GM12878 (cell line): ENCODE measurements around the gene PKHD1. TPM values are rescaled to one million over a fixed set of nuclear protein-coding genes. Genes with fewer than 3 reads are reported as not detected.

Experiments
- ATAC-seq: fragments of 200-7000 bp; cut with Tn5 transposase; 3 replicates; pipeline ENCODE4 v1.9.1; 2020; ENCODE audit warnings: mild to moderate bottlenecking, moderate library complexity
- BruUV-seq: library from RNA; stranded (reverse); fragments of 400-500 nt; replicated peaks from 2 replicates; lab custom pipeline; 2021; lab: Mats Ljungman, UMichigan
- CTCF ChIA-PET: fragments of 300-600 bp; sonication (Branson Sonifier 250); formaldehyde crosslinking; extraction: SDS; loops from one replicate; lab custom pipeline; 2021; ENCODE audit warnings: inconsistent platforms; lab: Yijun Ruan, JAX
- POLR2A ChIA-PET: fragments of 350-600 bp; formaldehyde crosslinking; extraction: SDS; loops from one replicate; lab custom pipeline; 2021; ENCODE audit warnings: inconsistent platforms; lab: Charles Lee
- RAD21 ChIA-PET: fragments of 300-600 bp; sonication (Branson Sonifier 250); formaldehyde crosslinking; loops from one replicate; lab custom pipeline; 2023; ENCODE audit warnings: antibody characterized with exemption; ENCODE audit not compliant: unreplicated experiment; lab: Charles Lee
- SMC1A ChIA-PET: fragments of 300-600 bp; sonication (Branson Sonifier 250); formaldehyde crosslinking; loops from one replicate; lab custom pipeline; 2023; ENCODE audit not compliant: unreplicated experiment, uncharacterized antibody; lab: Charles Lee
- DNase-seq: peaks from one replicate; pipeline ENCODE4 v3.0.0-alpha.2; 2011; ENCODE audit warnings: low read depth, low spot score
- FAIRE-seq: peaks from 3 replicates; lab custom pipeline; 2011; peaks lifted over from hg19 to GRCh38; lab: Jason Lieb, UNC
- H2AFZ ChIP-seq: 2 replicates; pipeline ENCODE4 v1.6.0; 2011; ENCODE audit warnings: low read depth, low read length, control low read depth; ENCODE audit not compliant: control insufficient read depth
- H3K27ac ChIP-seq: 2 replicates; pipeline ENCODE4 v1.5.1; 2011; ENCODE audit warnings: control low read depth; ENCODE audit not compliant: control insufficient read depth, insufficient read depth
- H3K27me3 ChIP-seq, 2 experiments: replicated peaks in 1 of 2; 2 replicates each; pipeline versions ENCODE4 v1.6.0 to v1.6.1; 2011; ENCODE audit warnings: low read length in 1 of 2; ENCODE audit not compliant: control insufficient read depth in 2 of 2, insufficient read depth in 2 of 2
- H3K36me3 ChIP-seq, 2 experiments: 2 replicates each; pipeline ENCODE4 v1.5.1; 2011; ENCODE audit warnings: low read length in 1 of 2; ENCODE audit not compliant: control insufficient read depth in 2 of 2, insufficient read depth in 2 of 2
- H3K4me1 ChIP-seq: 2 replicates; pipeline ENCODE4 v1.6.1; 2011; ENCODE audit warnings: mild to moderate bottlenecking, low read length, moderate library complexity, mixed read lengths; ENCODE audit not compliant: control insufficient read depth, insufficient read depth
- H3K4me2 ChIP-seq: 2 replicates; pipeline ENCODE4 v1.6.0; 2011; ENCODE audit warnings: control low read depth; ENCODE audit not compliant: control insufficient read depth, insufficient read depth
- H3K4me3 ChIP-seq: fragments of 200-600 bp; sonication (generic); 2 replicates; pipeline ENCODE4 v1.5.1; 2016
- H3K79me2 ChIP-seq: 2 replicates; pipeline ENCODE4 v1.6.0; 2011; ENCODE audit warnings: low read length; ENCODE audit not compliant: control insufficient read depth, insufficient read depth
- H3K9ac ChIP-seq: 2 replicates; pipeline ENCODE4 v1.8.0; 2011; ENCODE audit warnings: low read length, control low read depth, mixed read lengths; ENCODE audit not compliant: control insufficient read depth, insufficient read depth
- H3K9me3 ChIP-seq: replicated peaks from 3 replicates; pipeline ENCODE4 v1.5.1; 2011; ENCODE audit warnings: mild to moderate bottlenecking, low read length; ENCODE audit not compliant: control insufficient read depth, insufficient read depth
- H4K20me1 ChIP-seq: 2 replicates; pipeline ENCODE4 v1.6.0; 2011; ENCODE audit not compliant: control insufficient read depth, insufficient read depth
- BCL11A ChIP-seq: IDR thresholded peaks from 2 replicates; pipeline ENCODE4 v1.6.1; 2011; ENCODE audit warnings: low read depth, low read length
- BCLAF1 ChIP-seq: fragments of 450-650 bp; IDR thresholded peaks from 2 replicates; pipeline ENCODE4 v1.6.1; 2017; ENCODE audit warnings: antibody characterized with exemption, mild to moderate bottlenecking, moderate library complexity
- FOXM1 ChIP-seq: IDR thresholded peaks from 2 replicates; pipeline ENCODE4 v1.6.1; 2012; ENCODE audit warnings: low read depth, mild to moderate bottlenecking, inconsistent platforms, low read length, moderate library complexity
- MEF2B ChIP-seq: fragments of 450-650 bp; IDR thresholded peaks from 2 replicates; pipeline ENCODE4 v1.6.1; 2018; ENCODE audit warnings: mild to moderate bottlenecking, moderate library complexity; ENCODE audit not compliant: partially characterized antibody, poor library complexity, severe bottlenecking
- NR2C1 ChIP-seq: fragments of 450-650 bp; IDR thresholded peaks from 2 replicates; pipeline ENCODE4 v1.6.1; 2017; ENCODE audit warnings: antibody characterized with exemption, mild to moderate bottlenecking, moderate library complexity
- SP1 ChIP-seq: IDR thresholded peaks from one replicate; pipeline ENCODE4 v1.6.1; 2011; ENCODE audit warnings: low read depth, low read length
- SRF ChIP-seq, 2 experiments: IDR thresholded peaks; 2 replicates each; pipeline ENCODE4 v1.6.1; 2011; ENCODE audit warnings: low read depth in 2 of 2, low read length in 2 of 2, mild to moderate bottlenecking in 1 of 2, moderate library complexity in 1 of 2
- SUZ12 ChIP-seq: fragments of 200-600 bp; sonication (generic); IDR thresholded peaks from one replicate; pipeline ENCODE4 v1.6.1; 2018; ENCODE audit warnings: antibody characterized with exemption, mild to moderate bottlenecking; ENCODE audit not compliant: unreplicated experiment
- ZNF217 ChIP-seq: fragments of 450-650 bp; IDR thresholded peaks from 2 replicates; pipeline ENCODE4 v1.6.1; 2017; ENCODE audit warnings: antibody characterized with exemption, mild to moderate bottlenecking
- WGBS: methylation state at CpG from one replicate; pipeline ENCODE4 v1.1.6; 2016; ENCODE audit warnings: low lambda C conversion rate; ENCODE audit not compliant: insufficient replicate concordance, insufficient coverage; ENCODE audit errors: missing lambda C conversion rate; 5-methylcytosine and 5-hydroxymethylcytosine counted together
- in situ Hi-C: fragments of 300-500 bp; cut with MboI; formaldehyde crosslinking; loops from 9 replicates; pipeline ENCODE4 v1.14.3; 2018; ENCODE audit warnings: mixed read lengths
- intact Hi-C: fragments of 100-400 bp; cut with micrococcal nuclease; formaldehyde crosslinking; loops from one replicate; pipeline ENCODE4 v1.14.2; 2022; ENCODE audit not compliant: unreplicated experiment
- polyA plus RNA-seq, 11 experiments: library from polyadenylated mRNA; depleted of rRNA in 4 of 11; unstranded in 6 of 11; stranded (reverse) in 5 of 11; fragments of >200 nt; fragmentation: Nextera tagmentation in 4 of 11; fragmentation: Illumina TruSeq in 1 of 11; extraction: Ambion mirVana in 4 of 11; extraction: Trizol in 1 of 11; gene quantifications; 1 replicate in 1 of 11; 2 replicates in 10 of 11; pipeline versions ENCODE4 v1.2.1 to v1.2.3, GENCODE V29; 2011 to 2016; ENCODE audit warnings: inconsistent platforms in 2 of 11, missing spikeins in 2 of 11, low read depth in 1 of 11
- total RNA-seq, 4 experiments: library from RNA; depleted of rRNA in 3 of 4; stranded (reverse); fragments of >200 nt in 3 of 4; fragmentation: Illumina TruSeq in 1 of 4; extraction: Trizol in 1 of 4; gene quantifications; 2 replicates each; pipeline versions ENCODE4 v1.2.1 to v1.2.3, GENCODE V29; 2013 to 2021
- TF ChIP-seq, protein P1 (sequence below): IDR thresholded peaks from 2 replicates; pipeline ENCODE4 v1.6.1; 2011; ENCODE audit warnings: borderline replicate concordance, low read depth, mild to moderate bottlenecking, moderate library complexity, low read length; ENCODE audit not compliant: insufficient read depth, poor library complexity, severe bottlenecking
- TF ChIP-seq, protein P2 (sequence below): IDR thresholded peaks from 2 replicates; pipeline ENCODE4 v1.6.1; 2012; ENCODE audit warnings: mild to moderate bottlenecking, low read depth, low read length

PKHD1 gene
- total and polyA plus RNA-seq, 10 of the 15 experiments (the other 5 are each of a cell fraction or from before 2014, with no cell fraction given): under 0.01 to 0.90 (median 0.02) TPM; not detected in 1

- FAIRE-seq (no peak), DNase-seq (no peak), ATAC-seq (no peak)
- no peak overlapping the region for H2AFZ ChIP-seq
- 62% methylated on average over 3 of the region's 3 CpGs for WGBS
- intact Hi-C loops: loop anchor here (10.0 kb wide), 1 partner anchor 464 kb away; no protein-coding TSS in a partner anchor
- H3K4me1 ChIP-seq: no peaks in the 10 kb centered on the region
- H3K9ac ChIP-seq: no peak overlapping the region
- ChIA-PET POLR2A (no interaction called here), CTCF (interaction anchor here (0.6 to 7.3 kb wide), 10 partner anchors 8 to 1895 kb away, joined by 3 to 121 read pairs (median 16); no protein-coding TSS in a partner anchor), RAD21 (interaction anchor here (0.8 to 2.2 kb wide), 9 partner anchors 8 to 165 kb away, joined by 3 to 10 read pairs (median 4); no protein-coding TSS in a partner anchor), SMC1A (interaction anchor here (0.6 to 8.0 kb wide), 12 partner anchors 8 to 171 kb away, joined by 3 to 51 read pairs (median 10); no protein-coding TSS in a partner anchor)
- no peak overlapping the region for H3K4me2 ChIP-seq
- no peaks in the 10 kb centered on the region for H3K36me3 ChIP-seq
- H3K4me3 ChIP-seq: no peak overlapping the region
- TF ChIP-seq ZNF217 (no peak), SUZ12 (no peak), NR2C1 (no peak), MEF2B (no peak), SP1 (no peak), BCL11A (no peak), FOXM1 (no peak), SRF (IDR thresholded peaks at IDR 0.05; ENCODE audit: low read depth in 2 of 2, low read length in 2 of 2) (no peak), BCLAF1 (no peak)
- TF ChIP-seq, protein P1, sequence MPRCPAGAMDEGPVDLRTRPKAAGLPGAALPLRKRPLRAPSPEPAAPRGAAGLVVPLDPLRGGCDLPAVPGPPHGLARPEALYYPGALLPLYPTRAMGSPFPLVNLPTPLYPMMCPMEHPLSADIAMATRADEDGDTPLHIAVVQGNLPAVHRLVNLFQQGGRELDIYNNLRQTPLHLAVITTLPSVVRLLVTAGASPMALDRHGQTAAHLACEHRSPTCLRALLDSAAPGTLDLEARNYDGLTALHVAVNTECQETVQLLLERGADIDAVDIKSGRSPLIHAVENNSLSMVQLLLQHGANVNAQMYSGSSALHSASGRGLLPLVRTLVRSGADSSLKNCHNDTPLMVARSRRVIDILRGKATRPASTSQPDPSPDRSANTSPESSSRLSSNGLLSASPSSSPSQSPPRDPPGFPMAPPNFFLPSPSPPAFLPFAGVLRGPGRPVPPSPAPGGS: no peak
- TF ChIP-seq, protein P2, sequence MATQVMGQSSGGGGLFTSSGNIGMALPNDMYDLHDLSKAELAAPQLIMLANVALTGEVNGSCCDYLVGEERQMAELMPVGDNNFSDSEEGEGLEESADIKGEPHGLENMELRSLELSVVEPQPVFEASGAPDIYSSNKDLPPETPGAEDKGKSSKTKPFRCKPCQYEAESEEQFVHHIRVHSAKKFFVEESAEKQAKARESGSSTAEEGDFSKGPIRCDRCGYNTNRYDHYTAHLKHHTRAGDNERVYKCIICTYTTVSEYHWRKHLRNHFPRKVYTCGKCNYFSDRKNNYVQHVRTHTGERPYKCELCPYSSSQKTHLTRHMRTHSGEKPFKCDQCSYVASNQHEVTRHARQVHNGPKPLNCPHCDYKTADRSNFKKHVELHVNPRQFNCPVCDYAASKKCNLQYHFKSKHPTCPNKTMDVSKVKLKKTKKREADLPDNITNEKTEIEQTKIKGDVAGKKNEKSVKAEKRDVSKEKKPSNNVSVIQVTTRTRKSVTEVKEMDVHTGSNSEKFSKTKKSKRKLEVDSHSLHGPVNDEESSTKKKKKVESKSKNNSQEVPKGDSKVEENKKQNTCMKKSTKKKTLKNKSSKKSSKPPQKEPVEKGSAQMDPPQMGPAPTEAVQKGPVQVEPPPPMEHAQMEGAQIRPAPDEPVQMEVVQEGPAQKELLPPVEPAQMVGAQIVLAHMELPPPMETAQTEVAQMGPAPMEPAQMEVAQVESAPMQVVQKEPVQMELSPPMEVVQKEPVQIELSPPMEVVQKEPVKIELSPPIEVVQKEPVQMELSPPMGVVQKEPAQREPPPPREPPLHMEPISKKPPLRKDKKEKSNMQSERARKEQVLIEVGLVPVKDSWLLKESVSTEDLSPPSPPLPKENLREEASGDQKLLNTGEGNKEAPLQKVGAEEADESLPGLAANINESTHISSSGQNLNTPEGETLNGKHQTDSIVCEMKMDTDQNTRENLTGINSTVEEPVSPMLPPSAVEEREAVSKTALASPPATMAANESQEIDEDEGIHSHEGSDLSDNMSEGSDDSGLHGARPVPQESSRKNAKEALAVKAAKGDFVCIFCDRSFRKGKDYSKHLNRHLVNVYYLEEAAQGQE: no peak
- H3K9me3 ChIP-seq: no peaks in the 10 kb centered on the region
- in situ Hi-C loops: no loop called here
- H4K20me1 ChIP-seq: no peaks in the 10 kb centered on the region
- no TSS peak for BruUV-seq
- H3K79me2 ChIP-seq: no peaks in the 10 kb centered on the region
- no peak overlapping the region for H3K27ac ChIP-seq
- no peaks in the 10 kb centered on the region for H3K27me3 ChIP-seq
Observed at GRCh38 chr6:52019092-52019491, 68.3 kb downstream of the PKHD1 start.
